Kasumi-1 (cell line): ENCODE measurements around the gene ARHGAP26.
"Not testable (repeated sequence)": the region's sequence is repeated elsewhere in the genome, so short reads cannot be mapped to it uniquely, and the experiment has no call there.

Experiments used
- DNase-seq, 2 experiments: peaks; one replicate each; lab custom pipeline; 2025; lab: John Stamatoyannopoulos, UW

Gene ARHGAP26

GRCh38 chr5:143117821-143118220 lies 347.6 kb downstream of the ARHGAP26 start:
- peak in 1 of 2 experiments; percentile 39 for DNase-seq

GRCh38 chr5:143118222-143118621 lies 348.0 kb downstream of the ARHGAP26 start:
- DNase-seq, result peak; percentile 75 to 76

- DNase-seq, result not testable (repeated sequence)
Measured at GRCh38 chr5:143118818-143119217, 348.6 kb downstream of the ARHGAP26 start.

GRCh38 chr5:143119291-143119769 lies 349.2 kb downstream of the ARHGAP26 start:
- no peak for DNase-seq

GRCh38 chr5:143119881-143120341 lies 349.7 kb downstream of the ARHGAP26 start:
- no peak for DNase-seq

- DNase-seq, result no peak
Measured at GRCh38 chr5:143120460-143121134, 350.4 kb downstream of the ARHGAP26 start.

GRCh38 chr5:143121135-143121475 lies 350.9 kb downstream of the ARHGAP26 start:
- no peak for DNase-seq

- no peak for DNase-seq
Measured at GRCh38 chr5:143124593-143124992, 354.4 kb downstream of the ARHGAP26 start.

- no peak for DNase-seq
Measured at GRCh38 chr5:143126174-143127019, 356.2 kb downstream of the ARHGAP26 start.

GRCh38 chr5:143128412-143129071 lies 358.4 kb downstream of the ARHGAP26 start:
- DNase-seq, result no peak

GRCh38 chr5:143129203-143129602 lies 359.0 kb downstream of the ARHGAP26 start:
- no peak for DNase-seq

- DNase-seq, result no peak
Measured at GRCh38 chr5:143129910-143130612, 359.9 kb downstream of the ARHGAP26 start.

GRCh38 chr5:143130613-143131305 lies 360.6 kb downstream of the ARHGAP26 start:
- DNase-seq, result no peak

- DNase-seq, result no peak
Measured at GRCh38 chr5:143131972-143132371, 361.8 kb downstream of the ARHGAP26 start.

GRCh38 chr5:143132739-143133138 lies 362.6 kb downstream of the ARHGAP26 start:
- DNase-seq, result no peak

- no peak for DNase-seq
Measured at GRCh38 chr5:143133721-143134120, 363.5 kb downstream of the ARHGAP26 start.

- no peak for DNase-seq
Measured at GRCh38 chr5:143134269-143134668, 364.1 kb downstream of the ARHGAP26 start.

GRCh38 chr5:143134900-143135299 lies 364.7 kb downstream of the ARHGAP26 start:
- no peak for DNase-seq

- no peak for DNase-seq
Measured at GRCh38 chr5:143135832-143136551, 365.8 kb downstream of the ARHGAP26 start.

- DNase-seq, result no peak
Measured at GRCh38 chr5:143138839-143139238, 368.7 kb downstream of the ARHGAP26 start.

- no peak for DNase-seq
Measured at GRCh38 chr5:143139585-143139984, 369.4 kb downstream of the ARHGAP26 start.
